IMR-90 (cell line): Measurements from ENCODE around the gene OR10W1. TPM values are rescaled to one million over a fixed set of nuclear protein-coding genes. Genes with fewer than 3 reads are reported as not detected.

Experiments used
- ATAC-seq: fragments of 200-7000 bp; cut with Tn5 transposase; 2 replicates; pipeline ENCODE4 v1.9.1; 2020; ENCODE audit warnings: low read depth, mild to moderate bottlenecking, moderate library complexity
- BruUV-seq: library from RNA; stranded (reverse); fragments of 400-500 nt; replicated peaks from 2 replicates; lab custom pipeline; 2021; lab: Mats Ljungman, UMichigan
- CTCF ChIA-PET: fragments of 300-600 bp; formaldehyde crosslinking; extraction: SDS; loops from one replicate; lab custom pipeline; 2021; ENCODE audit warnings: antibody characterized with exemption; lab: Yijun Ruan, JAX
- POLR2A ChIA-PET: fragments of 300-600 bp; sonication (Branson Sonifier 250); formaldehyde crosslinking; loops from one replicate; lab custom pipeline; 2022; ENCODE audit warnings: antibody characterized with exemption; ENCODE audit not compliant: unreplicated experiment; lab: Charles Lee
- DNase-seq: peaks from one replicate; pipeline ENCODE4 v3.0.0; 2013
- H2AFZ ChIP-seq: replicated peaks from 2 replicates; pipeline ENCODE3; 2013; ENCODE audit warnings: low read length, mild to moderate bottlenecking; ENCODE audit not compliant: poor library complexity
- H2AK5ac ChIP-seq: 2 replicates; pipeline ENCODE4 v1.6.1; 2013; ENCODE audit warnings: low read depth, low read length, inconsistent platforms
- H2AK9ac ChIP-seq: replicated peaks from 2 replicates; pipeline ENCODE3; 2013; ENCODE audit warnings: mild to moderate bottlenecking, low read depth, low read length, moderate library complexity; ENCODE audit not compliant: poor library complexity
- H2BK120ac ChIP-seq: 2 replicates; pipeline ENCODE4 v1.6.1; 2013; ENCODE audit warnings: low read depth, low read length, inconsistent platforms
- H2BK15ac ChIP-seq: 3 replicates; pipeline ENCODE4 v1.6.1; 2013; ENCODE audit warnings: low read depth, low read length, inconsistent platforms
- H2BK20ac ChIP-seq: 2 replicates; pipeline ENCODE4 v1.6.1; 2013; ENCODE audit warnings: low read depth, mild to moderate bottlenecking, inconsistent platforms, low read length, moderate library complexity
- H2BK5ac ChIP-seq: 2 replicates; pipeline ENCODE4 v1.6.1; 2013; ENCODE audit warnings: mild to moderate bottlenecking, low read depth, low read length, inconsistent platforms; ENCODE audit not compliant: poor library complexity, severe bottlenecking
- H3K14ac ChIP-seq: replicated peaks from 2 replicates; pipeline ENCODE4 v1.6.1; 2013; ENCODE audit warnings: low read depth, low read length, inconsistent platforms
- H3K18ac ChIP-seq: 2 replicates; pipeline ENCODE4 v1.6.1; 2013; ENCODE audit warnings: low read depth, low read length, control low read depth
- H3K23ac ChIP-seq: 2 replicates; pipeline ENCODE4 v1.6.1; 2013; ENCODE audit warnings: low read depth, low read length, inconsistent platforms
- H3K27ac ChIP-seq: 2 replicates; pipeline ENCODE4 v1.5.1; 2013; ENCODE audit warnings: mild to moderate bottlenecking, control low read depth, low read length; ENCODE audit not compliant: insufficient read depth
- H3K27me3 ChIP-seq: 2 replicates; pipeline ENCODE4 v1.6.1; 2013; ENCODE audit warnings: low read length; ENCODE audit not compliant: control insufficient read depth, insufficient read depth
- H3K36me3 ChIP-seq: 2 replicates; pipeline ENCODE4 v1.6.1; 2013; ENCODE audit warnings: low read length, mixed read lengths; ENCODE audit not compliant: control insufficient read depth, insufficient read depth
- H3K4ac ChIP-seq: 2 replicates; pipeline ENCODE4 v1.6.1; 2013; ENCODE audit warnings: low read depth, low read length, inconsistent platforms
- H3K4me1 ChIP-seq: 2 replicates; pipeline ENCODE4 v1.6.1; 2013; ENCODE audit warnings: low read length, mixed read lengths; ENCODE audit not compliant: control insufficient read depth, insufficient read depth
- H3K4me2 ChIP-seq: 2 replicates; pipeline ENCODE4 v1.6.1; 2013; ENCODE audit warnings: low read depth, mild to moderate bottlenecking, control low read depth, low read length, moderate library complexity
- H3K4me3 ChIP-seq: 2 replicates; pipeline ENCODE4 v1.5.1; 2013; ENCODE audit warnings: low read depth, mild to moderate bottlenecking, control low read depth, low read length, moderate library complexity; ENCODE audit not compliant: insufficient read depth
- H3K56ac ChIP-seq: 2 replicates; pipeline ENCODE4 v1.6.1; 2013; ENCODE audit warnings: low read length, inconsistent platforms; ENCODE audit not compliant: insufficient read depth; ENCODE audit errors: extremely low read depth
- H3K79me1 ChIP-seq, 2 experiments: 2 replicates each; pipeline ENCODE4 v1.6.1; 2013; ENCODE audit warnings: low read length in 2 of 2, inconsistent platforms in 1 of 2, low read depth in 1 of 2
- H3K9ac ChIP-seq: 2 replicates; pipeline ENCODE4 v1.6.1; 2013; ENCODE audit warnings: low read depth, low read length, control low read depth
- H3K9me1 ChIP-seq: 2 replicates; pipeline ENCODE4 v1.6.1; 2013; ENCODE audit warnings: low read length, inconsistent platforms; ENCODE audit not compliant: insufficient read depth
- H3K9me3 ChIP-seq: 2 replicates; pipeline ENCODE4 v1.6.1; 2013; ENCODE audit warnings: low read length; ENCODE audit not compliant: control insufficient read depth, insufficient read depth
- H4K20me1 ChIP-seq: 2 replicates; pipeline ENCODE4 v1.6.1; 2013; ENCODE audit warnings: low read length, inconsistent platforms; ENCODE audit not compliant: insufficient read depth
- H4K5ac ChIP-seq: 2 replicates; pipeline ENCODE4 v1.6.1; 2013; ENCODE audit warnings: mild to moderate bottlenecking, low read depth, low read length, control low read depth
- H4K8ac ChIP-seq, 2 experiments: 2 replicates each; pipeline ENCODE4 v1.6.1; 2013; ENCODE audit warnings: low read depth in 2 of 2, low read length in 2 of 2, control low read depth in 1 of 2, inconsistent platforms in 1 of 2
- H4K91ac ChIP-seq: 2 replicates; pipeline ENCODE4 v1.6.1; 2013; ENCODE audit warnings: low read depth, low read length, inconsistent platforms; ENCODE audit not compliant: insufficient read depth
- BHLHE40 ChIP-seq: fragments of 150-350 bp; IDR thresholded peaks from 2 replicates; pipeline ENCODE4 v1.6.1; 2016; ENCODE audit warnings: mild to moderate bottlenecking, low read depth, low read length
- CEBPB ChIP-seq: IDR thresholded peaks from 2 replicates; pipeline ENCODE4 v1.6.1; 2012; ENCODE audit warnings: low read depth, low read length, improper control_type of control experiment
- CHD1 ChIP-seq: IDR thresholded peaks from 2 replicates; pipeline ENCODE4 v1.6.1; 2012; ENCODE audit warnings: low read depth, low read length, improper control_type of control experiment
- FOS ChIP-seq: fragments of 150-350 bp; IDR thresholded peaks from 2 replicates; pipeline ENCODE4 v1.6.1; 2016; ENCODE audit warnings: low read depth, low read length
- MAFK ChIP-seq: IDR thresholded peaks from 2 replicates; pipeline ENCODE4 v1.6.1; 2012; ENCODE audit warnings: low read depth, low read length, improper control_type of control experiment
- MXI1 ChIP-seq: IDR thresholded peaks from 2 replicates; pipeline ENCODE4 v1.6.1; 2012; ENCODE audit warnings: low read depth, mild to moderate bottlenecking, low read length, moderate library complexity, borderline replicate concordance
- NFE2L2 ChIP-seq: fragments of 150-350 bp; IDR thresholded peaks from 2 replicates; pipeline ENCODE4 v1.6.1; 2016; ENCODE audit warnings: low read depth, mild to moderate bottlenecking, low read length
- POLR2A ChIP-seq: IDR thresholded peaks from 2 replicates; pipeline ENCODE4 v1.6.1; 2012; ENCODE audit warnings: mild to moderate bottlenecking, low read depth, low read length
- RAD21 ChIP-seq: IDR thresholded peaks from 2 replicates; pipeline ENCODE4 v1.6.1; 2012; ENCODE audit warnings: low read length, improper control_type of control experiment
- SMC3 ChIP-seq: fragments of 150-350 bp; IDR thresholded peaks from 2 replicates; pipeline ENCODE4 v1.6.1; 2016; ENCODE audit warnings: low read depth, mild to moderate bottlenecking, antibody characterized with exemption, low read length, moderate library complexity
- USF2 ChIP-seq: fragments of 150-350 bp; IDR thresholded peaks from 2 replicates; pipeline ENCODE4 v1.6.1; 2017; ENCODE audit warnings: mild to moderate bottlenecking, antibody characterized with exemption, low read length, low read depth
- WGBS, 2 experiments: methylation state at CpG; one replicate each; pipeline versions ENCODE4 v1.1.5 to v1.1.7; 2013; ENCODE audit warnings: missing lambda C conversion rate in 2 of 2; ENCODE audit not compliant: insufficient read length in 1 of 2; ENCODE audit errors: extremely low coverage in 2 of 2; 5-methylcytosine and 5-hydroxymethylcytosine counted together
- dilution Hi-C: fragments of 300-500 bp; cut with HindIII; formaldehyde crosslinking; loops from one replicate; pipeline ENCODE4 v1.14.3; 2018; ENCODE audit warnings: low sequenced_read_pairs; ENCODE audit not compliant: unreplicated experiment
- in situ Hi-C: fragments of 300-500 bp; cut with MboI; formaldehyde crosslinking; loops from 3 replicates; pipeline ENCODE4 v1.14.3; 2019; ENCODE audit warnings: low sequenced_read_pairs, inconsistent platforms, mixed read lengths
- intact Hi-C: fragments of 100-400 bp; cut with micrococcal nuclease; formaldehyde crosslinking; loops from 2 replicates; pipeline ENCODE4 v1.10.0; 2022
- polyA plus RNA-seq, 3 experiments: library from polyadenylated mRNA; depleted of rRNA; stranded (reverse); fragments of >200 nt; gene quantifications; 2 replicates each; pipeline ENCODE4 v1.2.3, GENCODE V29; 2012; ENCODE audit warnings: low replicate concordance in 1 of 3
- total RNA-seq: library from RNA; depleted of rRNA; stranded (reverse); fragments of >200 nt; gene quantifications from 2 replicates; pipeline ENCODE4 v1.2.3, GENCODE V29; 2012
- TF ChIP-seq, protein P1 (sequence below): conservative IDR thresholded peaks from 2 replicates; pipeline ENCODE4 v1.5.1; 2012; ENCODE audit warnings: mild to moderate bottlenecking, low read depth, low read length, improper control_type of control experiment
- TF ChIP-seq, protein P2 (sequence below): fragments of 150-350 bp; IDR thresholded peaks from 2 replicates; pipeline ENCODE4 v1.6.1; 2016; ENCODE audit warnings: low read depth, mild to moderate bottlenecking, low read length, moderate library complexity, borderline replicate concordance

OR10W1 gene
- total and polyA plus RNA-seq, 2 of the 4 experiments (the other 2 are of a cell fraction), result not detected

DNA sequence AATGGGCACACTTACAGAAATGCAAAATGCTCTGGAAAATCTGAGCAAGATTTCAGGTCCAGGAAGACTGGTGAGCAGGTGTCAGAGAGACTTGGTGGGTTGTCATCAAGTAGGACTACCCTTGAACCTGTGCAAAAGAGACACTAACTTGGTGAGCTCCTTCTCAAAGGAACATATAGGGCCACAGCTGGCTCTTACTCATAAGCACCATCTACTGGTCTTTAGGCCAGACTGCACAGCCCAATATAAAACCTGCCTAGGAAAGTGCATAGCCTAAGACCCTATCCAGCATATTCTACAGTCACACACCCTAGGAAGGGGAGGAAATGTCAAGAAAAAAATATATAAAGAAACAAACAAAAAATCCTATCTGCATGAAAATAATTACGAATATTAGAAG, 18.2 kb upstream of the OR10W1 start (continued):
- no peak for TF ChIP-seq BHLHE40

DNA sequence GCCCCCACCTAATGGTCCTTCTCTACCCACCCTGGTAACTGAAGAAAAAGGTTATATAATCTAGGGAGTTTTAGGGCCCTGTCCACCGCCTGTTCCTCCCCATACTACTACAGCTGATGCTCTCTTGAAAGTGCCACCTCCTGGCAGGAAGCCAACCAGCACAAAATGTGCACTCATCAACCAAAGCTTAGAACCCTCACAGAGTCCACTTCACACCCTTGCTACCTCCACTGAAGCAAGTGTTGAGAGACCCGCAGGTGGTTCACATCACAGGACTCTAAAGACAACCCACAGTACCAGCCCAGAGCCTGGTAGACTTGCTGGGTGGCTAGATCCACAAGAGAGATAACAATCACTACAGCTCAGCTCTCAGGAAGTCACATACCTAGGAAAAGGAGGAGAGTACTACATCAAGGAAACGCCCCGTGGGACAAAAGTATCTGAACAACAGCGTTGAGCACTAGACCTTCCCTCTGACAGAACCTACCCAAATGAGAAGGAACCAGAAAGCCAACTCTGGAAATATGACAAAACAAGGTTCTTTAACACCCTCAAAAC, 17.5 kb upstream of the OR10W1 start:
- Histone ChIP-seq H2AK9ac (no peak overlapping the region), H3K4me1 (peaks cover 10% of the 10 kb centered on the region; the same call in 1 of the 2 replicates), H3K79me1 (no peaks in the 10 kb centered on the region), H4K8ac (peak overlapping the region; percentile 52 to 70; a peak in 2 of 4 replicates), H3K36me3 (no peaks in the 10 kb centered on the region), H4K91ac (peak overlapping the region; percentile 77; the same call in 1 of the 2 replicates), H3K9me3 (peaks cover 12% of the 10 kb centered on the region), H2BK120ac (peak overlapping the region; percentile 83), H3K27ac (0 out of 2 replicates have a peak overlapping the region, but pooled peaks have one; percentile 18), H2AFZ (no peak overlapping the region), H3K56ac (no peak overlapping the region), H4K5ac (peak overlapping the region; percentile 93), H3K4me2 (peak overlapping the region; percentile 67; the same call in 1 of the 2 replicates), H3K23ac (no peak overlapping the region), H2BK15ac (peak overlapping the region; percentile 52; the same call in 1 of the 3 replicates), H2AK5ac (peak overlapping the region; percentile 87; the same call in 1 of the 2 replicates), H2BK20ac (peak overlapping the region; percentile 90), H3K9me1 (peaks cover 3% of the 10 kb centered on the region), H2BK5ac (peak overlapping the region; percentile 78), H3K4ac (peak overlapping the region; percentile 54), H3K18ac (peak overlapping the region; percentile 88), H3K14ac (0 out of 2 replicates have a peak overlapping the region, but pooled peaks have one; percentile 21), H4K20me1 (no peaks in the 10 kb centered on the region), H3K27me3 (no peaks in the 10 kb centered on the region), H3K4me3 (no peak overlapping the region), H3K9ac (no peak overlapping the region)
- intact Hi-C loops, result loop anchor here (2.0 to 10.0 kb wide), 5 partner anchors 227 to 541 kb away; partner anchors contain the start of gene SELENOH
- dilution Hi-C loops, result no loop called here
- ATAC-seq (no peak; the same call in 1 of the 2 replicates), DNase-seq (no peak)
- ChIA-PET POLR2A (interaction anchor here (0.9 kb wide), 1 partner anchor 258 kb away, joined by 3 read pairs; no protein-coding TSS in a partner anchor), CTCF (interaction anchor here (0.5 to 1.4 kb wide), 15 partner anchors 9 to 560 kb away, joined by 3 to 5 read pairs (median 3); no protein-coding TSS in a partner anchor)
- no CpG with 5 or more reads among the region's 5 CpGs for WGBS, 2 experiments
- BruUV-seq, result no TSS peak
- in situ Hi-C loops, result no loop called here
- TF ChIP-seq RAD21, result no peak
- no peak for TF ChIP-seq MAFK
- TF ChIP-seq MXI1, result no peak
- no peak for TF ChIP-seq CEBPB
- TF ChIP-seq NFE2L2, result no peak
- TF ChIP-seq SMC3, result no peak
- TF ChIP-seq CHD1, result no peak
- no peak for TF ChIP-seq USF2
- TF ChIP-seq, protein P1, sequence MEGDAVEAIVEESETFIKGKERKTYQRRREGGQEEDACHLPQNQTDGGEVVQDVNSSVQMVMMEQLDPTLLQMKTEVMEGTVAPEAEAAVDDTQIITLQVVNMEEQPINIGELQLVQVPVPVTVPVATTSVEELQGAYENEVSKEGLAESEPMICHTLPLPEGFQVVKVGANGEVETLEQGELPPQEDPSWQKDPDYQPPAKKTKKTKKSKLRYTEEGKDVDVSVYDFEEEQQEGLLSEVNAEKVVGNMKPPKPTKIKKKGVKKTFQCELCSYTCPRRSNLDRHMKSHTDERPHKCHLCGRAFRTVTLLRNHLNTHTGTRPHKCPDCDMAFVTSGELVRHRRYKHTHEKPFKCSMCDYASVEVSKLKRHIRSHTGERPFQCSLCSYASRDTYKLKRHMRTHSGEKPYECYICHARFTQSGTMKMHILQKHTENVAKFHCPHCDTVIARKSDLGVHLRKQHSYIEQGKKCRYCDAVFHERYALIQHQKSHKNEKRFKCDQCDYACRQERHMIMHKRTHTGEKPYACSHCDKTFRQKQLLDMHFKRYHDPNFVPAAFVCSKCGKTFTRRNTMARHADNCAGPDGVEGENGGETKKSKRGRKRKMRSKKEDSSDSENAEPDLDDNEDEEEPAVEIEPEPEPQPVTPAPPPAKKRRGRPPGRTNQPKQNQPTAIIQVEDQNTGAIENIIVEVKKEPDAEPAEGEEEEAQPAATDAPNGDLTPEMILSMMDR, result no peak
- no peak for TF ChIP-seq POLR2A
- no peak for TF ChIP-seq FOS
- TF ChIP-seq, protein P2, sequence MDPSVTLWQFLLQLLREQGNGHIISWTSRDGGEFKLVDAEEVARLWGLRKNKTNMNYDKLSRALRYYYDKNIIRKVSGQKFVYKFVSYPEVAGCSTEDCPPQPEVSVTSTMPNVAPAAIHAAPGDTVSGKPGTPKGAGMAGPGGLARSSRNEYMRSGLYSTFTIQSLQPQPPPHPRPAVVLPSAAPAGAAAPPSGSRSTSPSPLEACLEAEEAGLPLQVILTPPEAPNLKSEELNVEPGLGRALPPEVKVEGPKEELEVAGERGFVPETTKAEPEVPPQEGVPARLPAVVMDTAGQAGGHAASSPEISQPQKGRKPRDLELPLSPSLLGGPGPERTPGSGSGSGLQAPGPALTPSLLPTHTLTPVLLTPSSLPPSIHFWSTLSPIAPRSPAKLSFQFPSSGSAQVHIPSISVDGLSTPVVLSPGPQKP, result no peak
